SHP77 treated with DMSO at 0.1 percent for 48 hours (cell line): ENCODE measurements around the gene ZNF622.
A peak's percentile ranks its signal among the peaks of the same experiment; 100 is the strongest.
"Not testable (repeated sequence)": the region's sequence is repeated elsewhere in the genome, so short reads cannot be mapped to it uniquely, and the experiment has no call there.

ENCODE experiments used
- DNase-seq: peaks from one replicate; lab custom pipeline; 2025; lab: John Stamatoyannopoulos, UW

The ZNF622 gene

GRCh38 chr5:16480144-16480543, 14.5 kb upstream of the ZNF622 start:
- DNase-seq = no peak

- no peak for DNase-seq
Measured at GRCh38 chr5:16477541-16477940, 11.9 kb upstream of the ZNF622 start.

- not testable (repeated sequence) for DNase-seq
Measured at GRCh38 chr5:16476417-16476816, 10.8 kb upstream of the ZNF622 start.

- DNase-seq = no peak
Measured at GRCh38 chr5:16471387-16471786, 5.8 kb upstream of the ZNF622 start.

- no peak for DNase-seq
Measured at GRCh38 chr5:16467363-16468219, 2.0 kb upstream of the ZNF622 start.

GRCh38 chr5:16464664-16465543, 696 bp downstream of the ZNF622 start:
- DNase-seq = no peak

GRCh38 chr5:16464231-16464630, 1.4 kb downstream of the ZNF622 start:
- no peak for DNase-seq

GRCh38 chr5:16461782-16462181, 3.8 kb downstream of the ZNF622 start:
- DNase-seq = peak; percentile 37

GRCh38 chr5:16461026-16461425, 4.6 kb downstream of the ZNF622 start:
- no peak for DNase-seq

- no peak for DNase-seq
Measured at GRCh38 chr5:16459451-16459850, 6.1 kb downstream of the ZNF622 start.

GRCh38 chr5:16457853-16458252, 7.7 kb downstream of the ZNF622 start:
- no peak for DNase-seq

- DNase-seq = no peak
Measured at GRCh38 chr5:16457451-16457850, 8.1 kb downstream of the ZNF622 start.

GRCh38 chr5:16456103-16456832, 9.3 kb downstream of the ZNF622 start:
- peak; percentile 88 for DNase-seq

- DNase-seq = no peak
Measured at GRCh38 chr5:16455668-16456067, 9.9 kb downstream of the ZNF622 start.

- DNase-seq = no peak
Measured at GRCh38 chr5:16454686-16455085, 10.9 kb downstream of the ZNF622 start.

GRCh38 chr5:16453609-16454008, 12.0 kb downstream of the ZNF622 start:
- DNase-seq = peak; percentile 45

GRCh38 chr5:16450163-16450562, 15.4 kb downstream of the ZNF622 start:
- no peak for DNase-seq

GRCh38 chr5:16446993-16447392, 18.6 kb downstream of the ZNF622 start:
- DNase-seq = no peak

- DNase-seq = no peak
Measured at GRCh38 chr5:16437977-16438376, 27.6 kb downstream of the ZNF622 start.

- not testable (repeated sequence) for DNase-seq
Measured at GRCh38 chr5:16436065-16436682, 29.4 kb downstream of the ZNF622 start.

GRCh38 chr5:16431490-16431889, 34.1 kb downstream of the ZNF622 start:
- DNase-seq = no peak
